SU-DHL-6 (cell line): Measurements from ENCODE around the gene PSMB11.

ENCODE experiments used
- H2AFZ ChIP-seq: fragments of 200-600 bp; sonication (generic); 2 replicates; pipeline ENCODE4 v1.6.1; 2014; ENCODE audit warnings: low read depth, mild to moderate bottlenecking, moderate library complexity, mixed read lengths, antibody characterized with exemption, low read length; ENCODE audit not compliant: severe bottlenecking
- H3F3A ChIP-seq: fragments of 200-600 bp; shearing (Covaris generic); 2 replicates; pipeline ENCODE4 v1.6.0; 2016; ENCODE audit warnings: antibody characterized with exemption, mild to moderate bottlenecking; ENCODE audit not compliant: insufficient read depth
- H3K27ac ChIP-seq: fragments of 200-600 bp; sonication (generic); 2 replicates; pipeline ENCODE4 v1.5.1; 2016; ENCODE audit warnings: low read depth, mild to moderate bottlenecking, low read length, moderate library complexity, mixed read lengths
- H3K27me3 ChIP-seq: fragments of 200-600 bp; sonication (generic), shearing (Covaris generic); 2 replicates; pipeline ENCODE4 v1.6.0; 2014; ENCODE audit warnings: mild to moderate bottlenecking, low read length
- H3K36me3 ChIP-seq: fragments of 200-600 bp; sonication (generic); 2 replicates; pipeline ENCODE4 v1.6.1; 2014; ENCODE audit warnings: mild to moderate bottlenecking, low read length, mixed read lengths
- H3K4me2 ChIP-seq: fragments of 300-600, 200-600 bp; shearing (Covaris generic), sonication (generic); 2 replicates; pipeline ENCODE4 v1.6.0; 2014; ENCODE audit warnings: low read length, low read depth, mild to moderate bottlenecking; ENCODE audit not compliant: poor library complexity, severe bottlenecking
- H3K4me3 ChIP-seq: fragments of 200-600 bp; sonication (generic); 2 replicates; pipeline ENCODE4 v1.5.1; 2014; ENCODE audit warnings: antibody characterized with exemption, low read length, mild to moderate bottlenecking, mixed read lengths; ENCODE audit not compliant: insufficient read depth, poor library complexity, severe bottlenecking
- H3K79me2 ChIP-seq: fragments of 200-600 bp; sonication (generic); 2 replicates; pipeline ENCODE4 v1.6.1; 2014; ENCODE audit warnings: mild to moderate bottlenecking, low read length, moderate library complexity; ENCODE audit not compliant: insufficient read depth
- H3K9ac ChIP-seq: fragments of 200-600 bp; sonication (generic); 2 replicates; pipeline ENCODE4 v1.7.0; 2014; ENCODE audit warnings: mild to moderate bottlenecking, low read length
- H3K9me2 ChIP-seq: fragments of 200-600 bp; sonication (generic); replicated peaks from 2 replicates; pipeline ENCODE4 v1.6.1; 2014; ENCODE audit warnings: low read length; ENCODE audit not compliant: insufficient read depth
- H3K9me3 ChIP-seq: fragments of 200-600 bp; sonication (generic); 2 replicates; pipeline ENCODE4 v1.6.1; 2014; ENCODE audit warnings: low read length, mixed read lengths; ENCODE audit not compliant: insufficient read depth
- H4K20me1 ChIP-seq: fragments of 200-600 bp; sonication (generic); 2 replicates; pipeline ENCODE4 v1.6.1; 2014; ENCODE audit warnings: low read depth, mild to moderate bottlenecking, antibody characterized with exemption, low read length, moderate library complexity, mixed read lengths
- EZH2phosphoT487 ChIP-seq: fragments of 200-600 bp; sonication (generic), shearing (Covaris generic); conservative IDR thresholded peaks from 2 replicates; pipeline ENCODE4 v1.6.1; 2018; ENCODE audit warnings: mild to moderate bottlenecking, antibody characterized with exemption, low read length, moderate library complexity, mixed read lengths
- TF ChIP-seq, protein P1 (sequence below): fragments of 200-600 bp; sonication (generic); IDR thresholded peaks from one replicate; pipeline ENCODE4 v1.5.1; 2017; ENCODE audit warnings: antibody characterized with exemption, mild to moderate bottlenecking, low read length, moderate library complexity; ENCODE audit not compliant: insufficient read depth, poor library complexity, severe bottlenecking

Gene PSMB11

DNA sequence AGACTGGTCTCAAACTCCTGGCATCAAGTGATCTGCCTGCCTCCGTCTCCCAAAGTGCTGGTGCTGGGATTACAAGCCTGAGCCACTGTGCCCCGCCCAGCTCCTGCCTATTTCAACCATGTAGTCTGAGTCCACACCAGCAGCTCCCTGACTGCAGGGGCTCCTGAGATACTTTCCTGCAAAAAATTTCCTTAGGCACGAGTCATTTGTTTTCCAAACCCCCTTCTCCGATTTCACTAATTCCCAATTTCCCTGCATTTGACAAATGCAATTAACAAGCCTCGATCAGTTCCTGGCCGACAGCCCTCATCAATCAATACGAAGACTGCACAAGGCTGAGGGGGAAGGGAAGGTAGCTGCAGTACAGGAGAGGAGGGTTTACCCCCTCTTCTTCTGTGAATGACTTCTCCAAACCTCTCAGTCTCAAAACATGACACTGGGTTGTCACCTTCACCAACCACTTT is 17.4 kb upstream of the PSMB11 start:
- Histone ChIP-seq H3F3A (peaks cover 9% of the 10 kb centered on the region; the same call in 1 of the 2 replicates), H3K36me3 (peaks cover 5% of the 10 kb centered on the region; the same call in 1 of the 2 replicates), H2AFZ (no peak overlapping the region), H3K79me2 (peaks cover 11% of the 10 kb centered on the region), H3K27me3 (no peaks in the 10 kb centered on the region), H3K4me2 (no peak overlapping the region), H4K20me1 (no peaks in the 10 kb centered on the region), H3K9ac (no peak overlapping the region), H3K4me3 (no peak overlapping the region), H3K9me2 (no peaks in the 10 kb centered on the region), H3K9me3 (no peaks in the 10 kb centered on the region), H3K27ac (no peak overlapping the region)
- no peak for TF ChIP-seq EZH2phosphoT487
- TF ChIP-seq, protein P1, sequence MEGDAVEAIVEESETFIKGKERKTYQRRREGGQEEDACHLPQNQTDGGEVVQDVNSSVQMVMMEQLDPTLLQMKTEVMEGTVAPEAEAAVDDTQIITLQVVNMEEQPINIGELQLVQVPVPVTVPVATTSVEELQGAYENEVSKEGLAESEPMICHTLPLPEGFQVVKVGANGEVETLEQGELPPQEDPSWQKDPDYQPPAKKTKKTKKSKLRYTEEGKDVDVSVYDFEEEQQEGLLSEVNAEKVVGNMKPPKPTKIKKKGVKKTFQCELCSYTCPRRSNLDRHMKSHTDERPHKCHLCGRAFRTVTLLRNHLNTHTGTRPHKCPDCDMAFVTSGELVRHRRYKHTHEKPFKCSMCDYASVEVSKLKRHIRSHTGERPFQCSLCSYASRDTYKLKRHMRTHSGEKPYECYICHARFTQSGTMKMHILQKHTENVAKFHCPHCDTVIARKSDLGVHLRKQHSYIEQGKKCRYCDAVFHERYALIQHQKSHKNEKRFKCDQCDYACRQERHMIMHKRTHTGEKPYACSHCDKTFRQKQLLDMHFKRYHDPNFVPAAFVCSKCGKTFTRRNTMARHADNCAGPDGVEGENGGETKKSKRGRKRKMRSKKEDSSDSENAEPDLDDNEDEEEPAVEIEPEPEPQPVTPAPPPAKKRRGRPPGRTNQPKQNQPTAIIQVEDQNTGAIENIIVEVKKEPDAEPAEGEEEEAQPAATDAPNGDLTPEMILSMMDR: no peak

DNA sequence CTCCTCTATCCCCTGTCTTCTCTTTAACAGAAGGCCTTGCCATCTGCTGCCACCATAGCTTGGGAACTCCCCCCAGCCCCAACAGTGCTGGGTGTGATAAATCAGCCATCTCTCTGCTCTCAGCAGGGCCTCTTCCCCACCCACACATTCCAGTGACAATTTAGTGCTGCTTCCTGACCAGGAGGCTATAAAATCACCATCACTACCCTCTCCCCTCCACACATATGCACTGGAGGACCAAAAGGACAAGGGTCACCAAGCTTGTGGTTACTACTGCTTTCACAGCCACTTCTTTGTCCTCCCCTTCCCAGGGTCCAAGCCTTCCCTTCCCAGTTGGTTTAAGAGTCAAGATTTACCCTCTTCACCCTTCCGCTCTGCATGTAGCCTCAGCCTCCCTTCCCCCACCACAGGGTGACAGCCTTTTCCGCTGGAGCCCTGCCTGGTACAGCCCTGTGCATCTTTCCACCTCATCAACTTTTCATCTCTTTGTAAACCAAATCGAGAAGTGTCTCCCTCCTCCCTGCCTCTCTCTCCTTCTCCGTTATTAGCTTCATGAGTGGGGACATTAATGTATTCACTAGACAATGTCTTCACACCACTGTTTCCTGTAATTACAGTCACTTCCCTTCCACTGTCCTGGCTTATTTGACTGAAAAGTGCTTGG is 16.7 kb upstream of the PSMB11 start:
- Histone ChIP-seq H3K4me3 (no peak overlapping the region), H3K36me3 (peaks cover 5% of the 10 kb centered on the region; the same call in 1 of the 2 replicates), H3K27ac (no peak overlapping the region), H3F3A (peaks cover 9% of the 10 kb centered on the region; the same call in 1 of the 2 replicates), H3K27me3 (no peaks in the 10 kb centered on the region), H2AFZ (no peak overlapping the region), H3K9ac (no peak overlapping the region), H3K4me2 (no peak overlapping the region), H3K9me2 (no peaks in the 10 kb centered on the region), H3K9me3 (no peaks in the 10 kb centered on the region), H4K20me1 (no peaks in the 10 kb centered on the region), H3K79me2 (peaks cover 11% of the 10 kb centered on the region)
- TF ChIP-seq, protein P1: no peak
- no peak for TF ChIP-seq EZH2phosphoT487

DNA sequence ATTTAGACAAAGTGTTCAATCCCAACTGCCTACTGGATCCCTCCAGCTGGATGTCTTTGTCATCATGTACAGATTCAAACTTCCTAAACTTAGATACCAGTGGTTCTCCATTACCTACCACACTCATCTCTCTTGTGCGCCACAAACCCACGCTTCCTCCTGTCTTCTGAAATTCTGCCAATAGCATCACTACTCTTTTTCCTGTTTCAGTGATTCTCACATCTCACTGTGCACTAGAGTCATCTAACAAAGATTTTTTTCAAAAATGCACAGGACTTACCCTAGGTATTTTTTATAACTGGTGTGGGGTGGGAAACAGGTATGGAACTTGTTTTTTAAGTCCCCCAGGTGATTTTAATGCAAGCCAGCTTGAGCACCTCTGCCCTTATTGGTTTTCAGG is 13.2 kb upstream of the PSMB11 start:
- Histone ChIP-seq H3K79me2 (peaks cover 28% of the 10 kb centered on the region), H3K27ac (no peak overlapping the region), H3F3A (peaks cover 5% of the 10 kb centered on the region; the same call in 1 of the 2 replicates), H3K9me3 (no peaks in the 10 kb centered on the region), H3K36me3 (peaks cover 11% of the 10 kb centered on the region), H3K9me2 (no peaks in the 10 kb centered on the region), H2AFZ (no peak overlapping the region), H3K4me3 (no peak overlapping the region), H4K20me1 (no peaks in the 10 kb centered on the region), H3K4me2 (no peak overlapping the region), H3K9ac (no peak overlapping the region), H3K27me3 (no peaks in the 10 kb centered on the region)
- TF ChIP-seq EZH2phosphoT487: no peak
- TF ChIP-seq, protein P1: no peak
